GM19397 (cell line): ENCODE data around the gene EAF1.
"Not testable (repeated sequence)": the region's sequence is repeated elsewhere in the genome, so short reads cannot be mapped to it uniquely, and the experiment has no call there.

Experiments used
- ATAC-seq: cut with Tn5 transposase; IDR thresholded peaks from one replicate; pipeline ENCODE4 v1.9.1; 2021; ENCODE audit warnings: mild to moderate bottlenecking, moderate library complexity; ENCODE audit not compliant: unreplicated experiment

Gene EAF1

GRCh38 chr3:15404767-15405166 is 22.6 kb upstream of the EAF1 start:
- no peak for ATAC-seq

- no peak for ATAC-seq
These were observed 21.8 kb upstream of the EAF1 start for GRCh38 chr3:15405448-15406050.

GRCh38 chr3:15409239-15409638 is 18.2 kb upstream of the EAF1 start:
- ATAC-seq, result no peak

GRCh38 chr3:15409774-15410173 is 17.6 kb upstream of the EAF1 start:
- ATAC-seq, result no peak

- ATAC-seq, result not testable (repeated sequence)
These were observed 16.4 kb upstream of the EAF1 start for GRCh38 chr3:15410966-15411365.

GRCh38 chr3:15420871-15421270 is 6.5 kb upstream of the EAF1 start:
- no peak for ATAC-seq

GRCh38 chr3:15426579-15427118 is 749 bp upstream of the EAF1 start:
- ATAC-seq, result no peak

GRCh38 chr3:15427981-15428380 is 583 bp downstream of the EAF1 start:
- ATAC-seq, result no peak

- ATAC-seq, result no peak
These were observed 1.1 kb downstream of the EAF1 start for GRCh38 chr3:15428539-15428938.

- ATAC-seq, result no peak
These were observed 1.7 kb downstream of the EAF1 start for GRCh38 chr3:15429080-15429479.

- ATAC-seq, result no peak
These were observed 3.2 kb downstream of the EAF1 start for GRCh38 chr3:15430624-15431023.

- no peak for ATAC-seq
These were observed 3.9 kb downstream of the EAF1 start for GRCh38 chr3:15431256-15431837.

GRCh38 chr3:15433531-15433930 is 6.1 kb downstream of the EAF1 start:
- ATAC-seq, result no peak

GRCh38 chr3:15434756-15435155 is 7.4 kb downstream of the EAF1 start:
- ATAC-seq, result no peak

- no peak for ATAC-seq
These were observed 8.8 kb downstream of the EAF1 start for GRCh38 chr3:15436246-15436645.

- ATAC-seq, result no peak
These were observed 11.6 kb downstream of the EAF1 start for GRCh38 chr3:15438983-15439382.

GRCh38 chr3:15439476-15439875 is 12.1 kb downstream of the EAF1 start:
- ATAC-seq, result no peak

- no peak for ATAC-seq
These were observed 13.5 kb downstream of the EAF1 start for GRCh38 chr3:15440891-15441290.

GRCh38 chr3:15443826-15444524 is 16.6 kb downstream of the EAF1 start:
- ATAC-seq, result no peak

- ATAC-seq, result no peak
These were observed 22.3 kb downstream of the EAF1 start for GRCh38 chr3:15449489-15450224.

GRCh38 chr3:15450438-15451215 is 23.2 kb downstream of the EAF1 start:
- ATAC-seq, result no peak
